Smooth muscle cell (in vitro differentiated cells): Measurements from ENCODE around the gene SNX18. TPM values are rescaled to one million over a fixed set of nuclear protein-coding genes. Genes with fewer than 3 reads are reported as not detected.

Experiments
- DNase-seq: peaks from one replicate; lab custom pipeline; 2025; ENCODE audit not compliant: unreplicated experiment; lab: John Stamatoyannopoulos, UW
- H2AFZ ChIP-seq: fragments of 200-600 bp; sonication (generic); 2 replicates; pipeline ENCODE4 v1.6.0; 2016; ENCODE audit warnings: antibody characterized with exemption, low read depth, mild to moderate bottlenecking
- H3F3A ChIP-seq: fragments of 200-600 bp; sonication (generic); 2 replicates; pipeline ENCODE4 v1.6.0; 2017; ENCODE audit warnings: antibody characterized with exemption, low read depth
- H3K27ac ChIP-seq: fragments of 200-600 bp; sonication (generic); 2 replicates; pipeline ENCODE4 v1.5.1; 2016; ENCODE audit warnings: low read depth, mild to moderate bottlenecking
- H3K27me3 ChIP-seq: fragments of 200-600 bp; sonication (generic); 2 replicates; pipeline ENCODE4 v1.6.1; 2016; ENCODE audit warnings: low read depth, mild to moderate bottlenecking
- H3K36me3 ChIP-seq: fragments of 200-600 bp; sonication (generic); 2 replicates; pipeline ENCODE4 v1.5.1; 2016; ENCODE audit warnings: low read depth
- H3K4me1 ChIP-seq: fragments of 200-600 bp; sonication (generic); 2 replicates; pipeline ENCODE4 v1.5.1; 2016; ENCODE audit warnings: low read depth
- H3K4me2 ChIP-seq: fragments of 200-600 bp; sonication (generic); 2 replicates; pipeline ENCODE4 v1.6.0; 2016; ENCODE audit warnings: mild to moderate bottlenecking
- H3K4me3 ChIP-seq: fragments of 200-600 bp; sonication (generic); 2 replicates; pipeline ENCODE4 v1.5.1; 2016; ENCODE audit warnings: mild to moderate bottlenecking
- H3K79me2 ChIP-seq: fragments of 200-600 bp; sonication (generic); 2 replicates; pipeline ENCODE4 v1.6.0; 2016; ENCODE audit warnings: low read depth, mild to moderate bottlenecking
- H3K9ac ChIP-seq: fragments of 200-600 bp; sonication (generic); 2 replicates; pipeline ENCODE4 v1.6.0; 2016; ENCODE audit warnings: low read depth
- H3K9me3 ChIP-seq: fragments of 200-600 bp; sonication (generic); replicated peaks from 2 replicates; pipeline ENCODE4 v1.5.1; 2016; ENCODE audit warnings: low read depth
- H4K20me1 ChIP-seq: fragments of 200-600 bp; sonication (generic); 2 replicates; pipeline ENCODE4 v1.6.0; 2016; ENCODE audit warnings: low read depth
- WGBS: methylation state at CpG from one replicate; pipeline ENCODE4 v1.1.7; 2016; ENCODE audit warnings: low lambda C conversion rate; 5-methylcytosine and 5-hydroxymethylcytosine counted together
- polyA plus RNA-seq: library from polyadenylated mRNA; unstranded; fragments of >200 nt; fragmentation: Nextera tagmentation; extraction: Ambion mirVana; gene quantifications from 2 replicates; pipeline ENCODE4 v1.2.1, GENCODE V29; 2016
- total RNA-seq: library from RNA; depleted of rRNA; stranded (reverse); fragments of >200 nt; gene quantifications from 2 replicates; pipeline ENCODE4 v1.2.3, GENCODE V29; 2014
- TF ChIP-seq, protein P1 (sequence below): fragments of 200-600 bp; sonication (generic); IDR thresholded peaks from 2 replicates; pipeline ENCODE4 v1.5.1; 2017; ENCODE audit warnings: borderline replicate concordance, mild to moderate bottlenecking, antibody characterized with exemption; ENCODE audit not compliant: insufficient read depth, poor library complexity, severe bottlenecking

The SNX18 gene
- total and polyA plus RNA-seq, 2 experiments from 2014 or later, result 3.5 to 16.7 TPM

GRCh38 chr5:54520940-54521339 is 3.4 kb downstream of the SNX18 start:
- 67% methylated on average over 2 of the region's 2 CpGs for WGBS
- H3K79me2 ChIP-seq, result peaks cover 77% of the 10 kb centered on the region
- peaks cover 64% of the 10 kb centered on the region for H4K20me1 ChIP-seq
- H3K4me3 ChIP-seq, result peak overlapping the region; percentile 91
- H3K4me1 ChIP-seq, result peaks cover 32% of the 10 kb centered on the region
- peak overlapping the region; percentile 83 for H3K4me2 ChIP-seq
- peak overlapping the region; percentile 60 for H3K9ac ChIP-seq
- TF ChIP-seq, protein P1, sequence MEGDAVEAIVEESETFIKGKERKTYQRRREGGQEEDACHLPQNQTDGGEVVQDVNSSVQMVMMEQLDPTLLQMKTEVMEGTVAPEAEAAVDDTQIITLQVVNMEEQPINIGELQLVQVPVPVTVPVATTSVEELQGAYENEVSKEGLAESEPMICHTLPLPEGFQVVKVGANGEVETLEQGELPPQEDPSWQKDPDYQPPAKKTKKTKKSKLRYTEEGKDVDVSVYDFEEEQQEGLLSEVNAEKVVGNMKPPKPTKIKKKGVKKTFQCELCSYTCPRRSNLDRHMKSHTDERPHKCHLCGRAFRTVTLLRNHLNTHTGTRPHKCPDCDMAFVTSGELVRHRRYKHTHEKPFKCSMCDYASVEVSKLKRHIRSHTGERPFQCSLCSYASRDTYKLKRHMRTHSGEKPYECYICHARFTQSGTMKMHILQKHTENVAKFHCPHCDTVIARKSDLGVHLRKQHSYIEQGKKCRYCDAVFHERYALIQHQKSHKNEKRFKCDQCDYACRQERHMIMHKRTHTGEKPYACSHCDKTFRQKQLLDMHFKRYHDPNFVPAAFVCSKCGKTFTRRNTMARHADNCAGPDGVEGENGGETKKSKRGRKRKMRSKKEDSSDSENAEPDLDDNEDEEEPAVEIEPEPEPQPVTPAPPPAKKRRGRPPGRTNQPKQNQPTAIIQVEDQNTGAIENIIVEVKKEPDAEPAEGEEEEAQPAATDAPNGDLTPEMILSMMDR, result no peak
- no peaks in the 10 kb centered on the region for H3K27me3 ChIP-seq
- no peaks in the 10 kb centered on the region for H3K36me3 ChIP-seq
- H3K9me3 ChIP-seq, result no peaks in the 10 kb centered on the region
- DNase-seq, result no peak
- H2AFZ ChIP-seq, result peak overlapping the region; percentile 11
- H3F3A ChIP-seq, result no peaks in the 10 kb centered on the region
- H3K27ac ChIP-seq, result peak overlapping the region; percentile 74

GRCh38 chr5:54521856-54522479 is 4.4 kb downstream of the SNX18 start:
- Histone ChIP-seq H3K27ac (peak overlapping the region; percentile 74), H3K4me3 (peak overlapping the region; percentile 91), H3K4me2 (peak overlapping the region; percentile 83), H3K79me2 (peaks cover 88% of the 10 kb centered on the region), H4K20me1 (peaks cover 74% of the 10 kb centered on the region), H3K36me3 (no peaks in the 10 kb centered on the region), H2AFZ (no peak overlapping the region), H3K4me1 (peaks cover 22% of the 10 kb centered on the region), H3F3A (no peaks in the 10 kb centered on the region), H3K9ac (no peak overlapping the region), H3K27me3 (no peaks in the 10 kb centered on the region), H3K9me3 (no peaks in the 10 kb centered on the region)
- WGBS, result 70% methylated on average over 5 of the region's 5 CpGs
- no peak for DNase-seq
- TF ChIP-seq, protein P1, result no peak

DNA sequence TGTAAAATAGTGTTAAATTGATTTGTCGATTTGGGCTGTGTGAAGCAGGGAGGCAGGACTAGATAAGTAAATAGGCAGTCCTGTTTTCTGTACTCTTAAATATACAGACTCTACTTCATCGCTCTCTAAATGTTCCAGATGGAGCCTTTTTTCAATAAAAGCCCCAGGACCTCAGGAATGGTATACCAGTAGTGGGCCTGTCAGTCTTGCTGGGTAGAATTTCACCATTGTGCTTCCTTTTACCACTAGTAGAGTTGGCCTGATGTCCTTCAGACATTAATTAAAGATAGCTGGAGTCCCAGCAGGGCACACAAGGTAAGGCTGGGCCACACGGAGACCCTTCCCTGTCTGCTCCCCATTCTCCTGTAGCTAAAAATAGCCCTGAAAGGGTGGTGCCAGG is 6.0 kb downstream of the SNX18 start:
- Histone ChIP-seq H3K27me3 (no peaks in the 10 kb centered on the region), H3K36me3 (no peaks in the 10 kb centered on the region), H3K27ac (no peak overlapping the region), H3F3A (no peaks in the 10 kb centered on the region), H3K79me2 (peaks cover 94% of the 10 kb centered on the region), H3K9me3 (no peaks in the 10 kb centered on the region), H3K9ac (no peak overlapping the region), H4K20me1 (peaks cover 88% of the 10 kb centered on the region), H3K4me3 (no peak overlapping the region), H3K4me1 (peaks cover 19% of the 10 kb centered on the region), H3K4me2 (no peak overlapping the region), H2AFZ (no peak overlapping the region)
- TF ChIP-seq, protein P1, result no peak
- WGBS, result 88% methylated on average over 3 of the region's 3 CpGs
- no peak for DNase-seq

- Histone ChIP-seq H3K4me2 (peak overlapping the region; percentile 40), H2AFZ (no peak overlapping the region), H4K20me1 (peaks cover 88% of the 10 kb centered on the region), H3K36me3 (no peaks in the 10 kb centered on the region), H3F3A (no peaks in the 10 kb centered on the region), H3K79me2 (peaks cover 93% of the 10 kb centered on the region), H3K4me1 (peaks cover 19% of the 10 kb centered on the region), H3K27ac (peak overlapping the region; percentile 20), H3K4me3 (no peak overlapping the region), H3K27me3 (no peaks in the 10 kb centered on the region), H3K9ac (no peak overlapping the region), H3K9me3 (no peaks in the 10 kb centered on the region)
- 88% methylated on average over 8 of the region's 8 CpGs for WGBS
- DNase-seq, result no peak
- TF ChIP-seq, protein P1, result no peak
These were observed 6.5 kb downstream of the SNX18 start for GRCh38 chr5:54524082-54524481.
